Fibroblast of mammary gland (primary cell): Measurements from ENCODE around the gene SINHCAF.

Source experiments
- DNase-seq: peaks from one replicate; pipeline ENCODE4 v3.0.0-alpha.2; 2010; ENCODE audit warnings: low read depth
- H3K4me3 ChIP-seq: 2 replicates; pipeline ENCODE4 v1.5.1; 2011; ENCODE audit warnings: low read depth, mild to moderate bottlenecking, low read length, moderate library complexity; ENCODE audit not compliant: control insufficient read depth
- TF ChIP-seq, protein P1 (sequence below): conservative IDR thresholded peaks from 2 replicates; pipeline ENCODE4 v1.5.1; 2011; ENCODE audit warnings: low read depth, low read length, inconsistent platforms; ENCODE audit not compliant: control insufficient read depth, insufficient read depth

SINHCAF gene

DNA sequence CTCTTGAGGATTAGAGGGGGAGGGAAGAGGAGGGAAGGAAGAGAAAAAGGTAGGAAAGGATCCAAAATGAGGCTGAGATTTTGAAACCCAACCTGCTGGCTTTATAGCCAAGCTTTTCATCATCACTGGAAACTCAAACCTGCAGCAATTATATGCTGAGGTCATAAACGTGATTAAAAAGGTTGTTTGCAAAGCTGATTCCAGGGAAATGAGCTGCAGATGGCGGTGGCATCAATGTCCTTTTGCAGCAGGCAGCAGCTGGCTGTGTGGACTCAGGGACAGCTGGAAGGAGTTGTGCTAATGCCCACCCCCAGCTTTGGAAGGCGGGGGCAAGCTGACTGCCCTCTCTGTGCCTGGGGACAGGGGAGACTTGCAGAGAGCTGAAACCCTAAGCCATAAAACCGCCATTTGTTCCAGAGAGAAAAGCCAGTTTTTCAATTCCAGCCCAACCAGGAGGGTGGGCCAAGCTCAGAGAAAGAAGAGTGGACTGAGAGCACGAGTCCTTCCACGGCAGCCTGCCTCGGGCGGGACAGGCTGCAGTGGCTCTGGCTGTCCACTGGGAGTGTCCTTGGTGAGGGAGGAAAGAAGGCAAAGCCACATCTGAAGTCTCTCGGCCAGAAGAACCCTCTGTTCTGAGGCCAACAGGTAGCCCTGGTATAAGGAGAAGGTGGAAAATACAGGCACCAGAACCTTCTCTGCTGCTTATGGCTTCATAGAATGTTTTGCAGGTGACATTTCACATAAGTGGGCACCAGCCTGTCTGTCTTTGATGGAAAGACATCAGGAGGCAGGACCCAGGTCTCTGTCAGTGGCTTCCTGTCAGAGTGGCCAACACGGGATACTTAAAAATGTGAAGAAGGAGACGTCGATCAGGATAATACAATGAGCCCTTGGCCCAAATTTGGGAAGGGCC is 90.7 kb downstream of the SINHCAF start:
- peak; percentile 16 for DNase-seq
- TF ChIP-seq, protein P1, sequence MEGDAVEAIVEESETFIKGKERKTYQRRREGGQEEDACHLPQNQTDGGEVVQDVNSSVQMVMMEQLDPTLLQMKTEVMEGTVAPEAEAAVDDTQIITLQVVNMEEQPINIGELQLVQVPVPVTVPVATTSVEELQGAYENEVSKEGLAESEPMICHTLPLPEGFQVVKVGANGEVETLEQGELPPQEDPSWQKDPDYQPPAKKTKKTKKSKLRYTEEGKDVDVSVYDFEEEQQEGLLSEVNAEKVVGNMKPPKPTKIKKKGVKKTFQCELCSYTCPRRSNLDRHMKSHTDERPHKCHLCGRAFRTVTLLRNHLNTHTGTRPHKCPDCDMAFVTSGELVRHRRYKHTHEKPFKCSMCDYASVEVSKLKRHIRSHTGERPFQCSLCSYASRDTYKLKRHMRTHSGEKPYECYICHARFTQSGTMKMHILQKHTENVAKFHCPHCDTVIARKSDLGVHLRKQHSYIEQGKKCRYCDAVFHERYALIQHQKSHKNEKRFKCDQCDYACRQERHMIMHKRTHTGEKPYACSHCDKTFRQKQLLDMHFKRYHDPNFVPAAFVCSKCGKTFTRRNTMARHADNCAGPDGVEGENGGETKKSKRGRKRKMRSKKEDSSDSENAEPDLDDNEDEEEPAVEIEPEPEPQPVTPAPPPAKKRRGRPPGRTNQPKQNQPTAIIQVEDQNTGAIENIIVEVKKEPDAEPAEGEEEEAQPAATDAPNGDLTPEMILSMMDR: peak; percentile 33
- H3K4me3 ChIP-seq: no peak overlapping the region

- no peak overlapping the region for H3K4me3 ChIP-seq
- DNase-seq: no peak
- TF ChIP-seq, protein P1: no peak
Measured at GRCh38 chr12:31234053-31234840, 91.7 kb downstream of the SINHCAF start.

GRCh38 chr12:31233061-31233730 is 92.8 kb downstream of the SINHCAF start:
- TF ChIP-seq, protein P1: no peak
- DNase-seq: no peak
- no peak overlapping the region for H3K4me3 ChIP-seq

DNA sequence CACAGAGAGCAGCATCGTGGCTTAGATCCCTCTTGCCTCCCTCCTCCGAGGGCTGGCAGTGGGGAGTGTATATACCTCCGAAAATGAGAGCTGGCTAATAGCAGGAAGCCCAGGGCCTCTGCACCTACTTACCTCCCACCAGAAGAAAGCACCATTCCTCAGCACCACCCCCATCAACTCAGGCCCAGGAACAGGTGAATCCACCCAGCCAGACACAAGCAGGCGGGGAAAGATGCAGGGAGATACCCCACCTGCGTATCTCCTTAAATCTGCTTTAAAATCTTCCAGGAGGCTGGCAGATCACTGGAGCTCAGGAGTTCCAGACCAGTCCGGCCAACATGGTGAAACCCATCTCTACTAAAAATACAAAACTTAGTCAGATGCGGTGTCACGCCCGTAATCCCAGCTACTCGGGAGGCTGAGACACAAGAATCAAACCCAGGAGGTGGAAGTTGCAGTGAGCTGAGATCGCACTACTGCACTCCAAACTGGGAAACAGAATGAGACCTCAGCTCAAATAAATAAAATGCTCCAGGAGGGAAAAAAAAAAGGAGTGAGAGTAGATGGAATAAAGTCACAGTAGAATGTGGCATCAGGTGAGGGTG is 93.5 kb downstream of the SINHCAF start:
- TF ChIP-seq, protein P1: no peak
- no peak overlapping the region for H3K4me3 ChIP-seq
- no peak for DNase-seq

GRCh38 chr12:31231611-31232360 is 94.2 kb downstream of the SINHCAF start:
- H3K4me3 ChIP-seq: no peak overlapping the region
- DNase-seq: no peak
- TF ChIP-seq, protein P1: no peak
